IMR-90 (cell line): Measurements from ENCODE around the gene DIP2C.

Source experiments
- MAFK ChIP-seq: IDR thresholded peaks from 2 replicates; pipeline ENCODE4 v1.6.1; 2012; ENCODE audit warnings: low read depth, low read length, improper control_type of control experiment
- MAZ ChIP-seq: IDR thresholded peaks from 2 replicates; pipeline ENCODE4 v1.6.1; 2012; ENCODE audit warnings: low read depth, mild to moderate bottlenecking, low read length, improper control_type of control experiment, moderate library complexity, borderline replicate concordance
- NFE2L2 ChIP-seq: fragments of 150-350 bp; IDR thresholded peaks from 2 replicates; pipeline ENCODE4 v1.6.1; 2016; ENCODE audit warnings: low read depth, mild to moderate bottlenecking, low read length
- POLR2A ChIP-seq: IDR thresholded peaks from 2 replicates; pipeline ENCODE4 v1.6.1; 2012; ENCODE audit warnings: mild to moderate bottlenecking, low read depth, low read length
- RAD21 ChIP-seq: IDR thresholded peaks from 2 replicates; pipeline ENCODE4 v1.6.1; 2012; ENCODE audit warnings: low read length, improper control_type of control experiment
- TF ChIP-seq, protein P1 (sequence below): conservative IDR thresholded peaks from 2 replicates; pipeline ENCODE4 v1.5.1; 2012; ENCODE audit warnings: mild to moderate bottlenecking, low read depth, low read length, improper control_type of control experiment

DNA sequence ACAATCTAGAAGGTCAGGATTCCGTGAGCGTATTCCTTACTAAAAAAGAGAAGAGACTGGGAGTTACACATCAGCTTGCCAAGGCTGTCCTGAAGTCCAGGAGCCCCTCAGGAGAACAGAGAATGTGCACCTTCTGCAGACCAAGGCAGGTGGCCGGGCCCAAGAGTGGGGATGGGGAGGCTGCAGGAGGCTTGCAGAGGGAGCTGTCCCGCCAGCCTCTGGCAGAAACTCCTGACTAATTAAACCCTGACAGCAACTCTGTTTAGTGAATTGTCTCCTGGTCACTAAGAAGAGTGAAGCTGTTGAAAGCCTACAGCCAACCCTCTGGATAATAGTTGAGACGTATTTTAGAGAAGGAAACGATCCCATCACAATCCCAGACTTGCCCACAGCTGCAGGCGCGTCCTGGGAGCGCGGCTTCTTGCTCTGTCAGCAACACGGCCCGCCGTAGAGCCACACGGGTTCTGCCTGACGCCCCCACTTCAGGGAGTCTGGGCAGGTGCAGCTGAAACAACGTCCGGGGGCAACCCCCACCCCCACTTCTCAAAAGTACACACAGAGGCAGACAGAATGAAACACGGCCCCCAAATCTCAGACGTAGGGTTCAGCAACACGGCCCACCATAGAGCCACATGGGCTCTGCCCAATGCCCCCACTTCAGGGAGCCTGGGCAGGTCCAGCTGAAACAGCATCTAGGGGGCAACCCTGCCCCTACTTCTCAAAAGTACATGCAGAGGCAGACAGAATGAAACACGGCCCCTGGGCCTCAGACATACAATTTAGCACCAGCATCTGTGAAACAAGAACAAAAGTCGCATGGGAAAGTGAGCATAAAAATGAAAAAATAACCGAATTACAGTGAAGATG, 45.2 kb downstream of the DIP2C start:
- TF ChIP-seq, protein P1, sequence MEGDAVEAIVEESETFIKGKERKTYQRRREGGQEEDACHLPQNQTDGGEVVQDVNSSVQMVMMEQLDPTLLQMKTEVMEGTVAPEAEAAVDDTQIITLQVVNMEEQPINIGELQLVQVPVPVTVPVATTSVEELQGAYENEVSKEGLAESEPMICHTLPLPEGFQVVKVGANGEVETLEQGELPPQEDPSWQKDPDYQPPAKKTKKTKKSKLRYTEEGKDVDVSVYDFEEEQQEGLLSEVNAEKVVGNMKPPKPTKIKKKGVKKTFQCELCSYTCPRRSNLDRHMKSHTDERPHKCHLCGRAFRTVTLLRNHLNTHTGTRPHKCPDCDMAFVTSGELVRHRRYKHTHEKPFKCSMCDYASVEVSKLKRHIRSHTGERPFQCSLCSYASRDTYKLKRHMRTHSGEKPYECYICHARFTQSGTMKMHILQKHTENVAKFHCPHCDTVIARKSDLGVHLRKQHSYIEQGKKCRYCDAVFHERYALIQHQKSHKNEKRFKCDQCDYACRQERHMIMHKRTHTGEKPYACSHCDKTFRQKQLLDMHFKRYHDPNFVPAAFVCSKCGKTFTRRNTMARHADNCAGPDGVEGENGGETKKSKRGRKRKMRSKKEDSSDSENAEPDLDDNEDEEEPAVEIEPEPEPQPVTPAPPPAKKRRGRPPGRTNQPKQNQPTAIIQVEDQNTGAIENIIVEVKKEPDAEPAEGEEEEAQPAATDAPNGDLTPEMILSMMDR: no peak
- TF ChIP-seq NFE2L2 (no peak), RAD21 (no peak), MAFK (no peak), MAZ (no peak), POLR2A (no peak)
